Testis (tissue), 3 donors: Measurements from ENCODE around the gene ZNF678. TPM values are rescaled to one million over a fixed set of nuclear protein-coding genes. Genes with fewer than 3 reads are reported as not detected.

Source experiments
- DNase-seq: peaks from one replicate; pipeline ENCODE4 v3.0.0-alpha.2; 2019
- H3K27ac ChIP-seq, 2 donors: fragments of 200-600 bp; sonication (generic); one replicate each; pipeline ENCODE4 v1.5.1; 2019
- H3K27me3 ChIP-seq: fragments of 200-600 bp; sonication (generic); one replicate; pipeline ENCODE4 v1.5.1; 2019
- H3K36me3 ChIP-seq: fragments of 200-600 bp; sonication (generic); one replicate; pipeline ENCODE4 v1.5.1; 2017; ENCODE audit warnings: low read depth; ENCODE audit errors: missing control alignments
- H3K4me1 ChIP-seq: fragments of 200-600 bp; sonication (generic); one replicate; pipeline ENCODE4 v1.5.1; 2019
- H3K4me3 ChIP-seq, 2 donors: fragments of 200-600 bp; sonication (generic); one replicate each; pipeline ENCODE4 v1.5.1; 2017 to 2019
- H3K9me3 ChIP-seq: fragments of 200-600 bp; sonication (generic); one replicate; pipeline ENCODE4 v1.5.1; 2017
- POLR2A ChIP-seq: fragments of 450-650 bp; IDR thresholded peaks from one replicate; pipeline ENCODE4 v1.6.1; 2017; ENCODE audit warnings: antibody characterized with exemption, mild to moderate bottlenecking, moderate library complexity
- WGBS, 2 donors: methylation state at CpG; one replicate each; pipeline ENCODE4 v1.1.5; 2018; 5-methylcytosine and 5-hydroxymethylcytosine counted together
- intact Hi-C: fragments of 100-400 bp; cut with DNase I; formaldehyde crosslinking; loops from one replicate; pipeline ENCODE4 v1.15.1; 2023; ENCODE audit warnings: low total_unique reads
- polyA plus RNA-seq: library from polyadenylated mRNA; stranded (reverse); fragments of 350-450 nt; fragmentation: Illumina TruSeq; extraction: RNeasy Lipid Tissue Mini Kit (QIAGEN cat#74804); gene quantifications from one replicate; pipeline ENCODE4 v1.2.3, GENCODE V29; 2014; ENCODE audit warnings: low read depth, low replicate concordance; ENCODE audit not compliant: insufficient read depth
- small RNA-seq, 2 donors: library from RNA; depleted of rRNA; stranded (forward); fragments of <200 nt; gene quantifications; one replicate each; pipeline ENCODE3, GENCODE V24; 2016
- total RNA-seq, 2 donors: library from RNA; depleted of rRNA; stranded (reverse); fragments of >200 nt; gene quantifications; one replicate each; pipeline ENCODE4 v1.2.3, GENCODE V29; 2016
- TF ChIP-seq, protein P1 (sequence below), 3 experiments: fragments of 450-650 bp in 2 of 3; fragments of 200-600 bp in 1 of 3; sonication (generic) in 1 of 3; IDR thresholded peaks; one replicate each; pipeline ENCODE4 v1.5.1; 2016 to 2019; ENCODE audit warnings: antibody characterized with exemption in 3 of 3, mild to moderate bottlenecking in 2 of 3, moderate library complexity in 1 of 3

ZNF678 gene
- total and polyA plus RNA-seq, 3 donors from 2014 or later: 3.2 to 18.6 (median 12.8) TPM

GRCh38 chr1:227725046-227725445, 161.7 kb downstream of the ZNF678 start:
- intact Hi-C loops: no loop called here
- Histone ChIP-seq H3K9me3 (no peaks in the 10 kb centered on the region), H3K4me3 (no peak overlapping the region), H3K36me3 (no peaks in the 10 kb centered on the region), H3K4me1 (peaks cover 4% of the 10 kb centered on the region), H3K27ac (no peak overlapping the region), H3K27me3 (no peaks in the 10 kb centered on the region)
- no peak for DNase-seq
- WGBS, 2 donors: 46 to 53% methylated on average over 2 of the region's 2 CpGs
- TF ChIP-seq, protein P1, sequence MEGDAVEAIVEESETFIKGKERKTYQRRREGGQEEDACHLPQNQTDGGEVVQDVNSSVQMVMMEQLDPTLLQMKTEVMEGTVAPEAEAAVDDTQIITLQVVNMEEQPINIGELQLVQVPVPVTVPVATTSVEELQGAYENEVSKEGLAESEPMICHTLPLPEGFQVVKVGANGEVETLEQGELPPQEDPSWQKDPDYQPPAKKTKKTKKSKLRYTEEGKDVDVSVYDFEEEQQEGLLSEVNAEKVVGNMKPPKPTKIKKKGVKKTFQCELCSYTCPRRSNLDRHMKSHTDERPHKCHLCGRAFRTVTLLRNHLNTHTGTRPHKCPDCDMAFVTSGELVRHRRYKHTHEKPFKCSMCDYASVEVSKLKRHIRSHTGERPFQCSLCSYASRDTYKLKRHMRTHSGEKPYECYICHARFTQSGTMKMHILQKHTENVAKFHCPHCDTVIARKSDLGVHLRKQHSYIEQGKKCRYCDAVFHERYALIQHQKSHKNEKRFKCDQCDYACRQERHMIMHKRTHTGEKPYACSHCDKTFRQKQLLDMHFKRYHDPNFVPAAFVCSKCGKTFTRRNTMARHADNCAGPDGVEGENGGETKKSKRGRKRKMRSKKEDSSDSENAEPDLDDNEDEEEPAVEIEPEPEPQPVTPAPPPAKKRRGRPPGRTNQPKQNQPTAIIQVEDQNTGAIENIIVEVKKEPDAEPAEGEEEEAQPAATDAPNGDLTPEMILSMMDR (IDR thresholded peaks at IDR 0.05): no peak
- no peak for TF ChIP-seq POLR2A

DNA sequence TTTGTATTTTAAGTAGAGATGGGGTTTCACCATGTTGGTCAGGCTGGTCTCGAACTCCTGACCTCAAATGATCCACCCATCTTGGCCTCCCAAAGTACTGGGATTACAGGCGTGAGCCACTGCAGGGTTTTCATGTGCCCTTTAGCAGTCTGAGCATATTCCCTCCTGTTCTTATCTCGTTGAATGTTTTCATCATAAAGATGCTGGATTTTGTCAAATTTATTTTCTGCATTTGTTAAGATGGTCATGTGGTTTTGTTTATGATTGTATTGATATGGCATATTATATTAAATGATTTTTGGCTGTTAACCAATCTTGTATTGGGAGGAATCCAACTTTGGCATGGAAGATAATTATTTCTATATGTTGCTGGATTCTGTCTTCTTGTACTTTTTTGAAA, 163.0 kb downstream of the ZNF678 start:
- no peak overlapping the region for H3K4me3 ChIP-seq
- TF ChIP-seq, protein P1 (IDR thresholded peaks at IDR 0.05): no peak
- TF ChIP-seq POLR2A: no peak
- no peak overlapping the region for H3K27ac ChIP-seq
- H3K9me3 ChIP-seq: no peaks in the 10 kb centered on the region
- DNase-seq: no peak
- intact Hi-C loops: no loop called here
- H3K27me3 ChIP-seq: no peaks in the 10 kb centered on the region
- WGBS, 2 donors: 71 to 87% methylated on average over 3 of the region's 3 CpGs
- no peaks in the 10 kb centered on the region for H3K36me3 ChIP-seq
- peaks cover 14% of the 10 kb centered on the region for H3K4me1 ChIP-seq

Small RNAs within 50 kb of the gene (small RNA-seq; reads per million reads assigned to genes)
- gene RNA5SP77: 0.47 to 0.64 reads per million in 2 donors

Other genes with a start within 250 kb of the ZNF678 start
- 100 to 1,000 TPM; 105 to 109 TPM for gene CDC42BPA, start 245.1 kb upstream of the ZNF678 start, total RNA-seq
- gene CDC42BPA, start 245.1 kb upstream of the ZNF678 start, polyA plus RNA-seq: 39.9 TPM
- 10 to 100 TPM; 35.2 to 36.1 TPM for gene JMJD4, start 171.7 kb downstream of the ZNF678 start, total RNA-seq
- gene JMJD4, start 171.7 kb downstream of the ZNF678 start, polyA plus RNA-seq: 33.8 TPM
- gene SNAP47, start 171.9 kb downstream of the ZNF678 start, total RNA-seq: 10 to 100 TPM; 77.6 to 80.3 TPM
- gene SNAP47, start 171.9 kb downstream of the ZNF678 start, polyA plus RNA-seq: 72.2 TPM